H1 (cell line): ENCODE measurements around the gene CHCHD3. TPM values are rescaled to one million over a fixed set of nuclear protein-coding genes. Genes with fewer than 3 reads are reported as not detected.

Experiments used
- CTCF ChIA-PET: fragments of 300-600 bp; sonication (Branson Sonifier 250); formaldehyde crosslinking; loops from one replicate; lab custom pipeline; 2021; ENCODE audit not compliant: partially characterized antibody; lab: Charles Lee
- POLR2A ChIA-PET: fragments of 300-600 bp; sonication (Branson Sonifier 250); formaldehyde crosslinking; loops from one replicate; lab custom pipeline; 2021; ENCODE audit warnings: inconsistent platforms; ENCODE audit not compliant: partially characterized antibody; lab: Charles Lee
- DNase-seq, 2 experiments: peaks; one replicate each; pipeline versions ENCODE4 v3.0.0 to v3.0.0-alpha.2; 2010 to 2022; ENCODE audit warnings: low spot score in 2 of 2, low read depth in 1 of 2, mixed read lengths in 1 of 2
- FAIRE-seq: peaks from 2 replicates; lab custom pipeline; 2011; peaks lifted over from hg19 to GRCh38; lab: Jason Lieb, UNC
- H2AFZ ChIP-seq: 2 replicates; pipeline ENCODE4 v1.8.1; 2012; ENCODE audit warnings: low read length, inconsistent platforms
- H2AK5ac ChIP-seq: 2 replicates; pipeline ENCODE4 v1.6.1; 2013; ENCODE audit warnings: low read depth, low read length
- H2BK120ac ChIP-seq: replicated peaks from 2 replicates; pipeline ENCODE3; 2013; ENCODE audit warnings: low read depth, low read length, inconsistent platforms
- H2BK12ac ChIP-seq: 2 replicates; pipeline ENCODE4 v1.6.1; 2013; ENCODE audit warnings: low read depth, low read length
- H2BK15ac ChIP-seq: 2 replicates; pipeline ENCODE4 v1.6.1; 2013; ENCODE audit warnings: low read length
- H2BK20ac ChIP-seq: 2 replicates; pipeline ENCODE4 v1.6.1; 2013; ENCODE audit warnings: low read length
- H2BK5ac ChIP-seq: 2 replicates; pipeline ENCODE4 v1.6.1; 2013; ENCODE audit warnings: low read depth, low read length
- H3K14ac ChIP-seq: 2 replicates; pipeline ENCODE4 v1.6.1; 2013; ENCODE audit warnings: inconsistent platforms; ENCODE audit not compliant: insufficient read length
- H3K18ac ChIP-seq: 2 replicates; pipeline ENCODE4 v1.6.1; 2013; ENCODE audit warnings: low read length; ENCODE audit errors: extremely low read depth
- H3K23ac ChIP-seq: 2 replicates; pipeline ENCODE4 v1.6.1; 2013; ENCODE audit warnings: inconsistent platforms; ENCODE audit not compliant: insufficient read length
- H3K23me2 ChIP-seq: 2 replicates; pipeline ENCODE4 v1.6.1; 2013; ENCODE audit warnings: low read depth, low read length
- H3K27ac ChIP-seq: 2 replicates; pipeline ENCODE4 v1.6.1; 2011; ENCODE audit warnings: low read depth, low read length, inconsistent platforms
- H3K27me3 ChIP-seq, 4 experiments: replicated peaks in 1 of 4; 1 replicate in 1 of 4; 2 replicates in 3 of 4; pipeline versions ENCODE4 v1.6.1 to v1.8.1; 2011 to 2013; ENCODE audit warnings: low read length in 3 of 4, mild to moderate bottlenecking in 3 of 4, inconsistent platforms in 2 of 4, mixed read lengths in 2 of 4, moderate library complexity in 1 of 4; ENCODE audit not compliant: control insufficient read depth in 3 of 4, insufficient read depth in 3 of 4; ENCODE audit errors: extremely low read depth in 1 of 4
- H3K36me3 ChIP-seq, 4 experiments: 2 replicates each; pipeline versions ENCODE4 v1.6.1 to v1.8.1; 2011 to 2013; ENCODE audit warnings: mild to moderate bottlenecking in 4 of 4, low read length in 3 of 4, moderate library complexity in 2 of 4, control low read depth in 1 of 4, inconsistent platforms in 1 of 4; ENCODE audit not compliant: insufficient read depth in 4 of 4, control insufficient read depth in 2 of 4
- H3K4ac ChIP-seq: replicated peaks from 2 replicates; pipeline ENCODE3; 2013; ENCODE audit warnings: low read length, low read depth, mixed read lengths, inconsistent platforms; ENCODE audit not compliant: insufficient read length
- H3K4me1 ChIP-seq, 4 experiments: replicated peaks in 1 of 4; 1 replicate in 1 of 4; 2 replicates in 3 of 4; pipeline versions ENCODE4 v1.6.1 to v1.8.1; 2011 to 2013; ENCODE audit warnings: low read length in 3 of 4, inconsistent platforms in 2 of 4, mixed read lengths in 1 of 4; ENCODE audit not compliant: insufficient read depth in 4 of 4, control insufficient read depth in 3 of 4
- H3K4me2 ChIP-seq, 2 experiments: 2 replicates each; pipeline versions ENCODE4 v1.6.1 to v1.8.1; 2011 to 2013; ENCODE audit warnings: low read depth in 2 of 2, low read length in 2 of 2, control low read depth in 1 of 2, inconsistent platforms in 1 of 2, mild to moderate bottlenecking in 1 of 2; ENCODE audit not compliant: insufficient read depth in 1 of 2
- H3K4me3 ChIP-seq, 4 experiments: fragments of 200-600, 300-600 bp in 1 of 4; sonication (generic), shearing (Covaris generic), sonication (Bioruptor Twin) in 1 of 4; 2 replicates each; pipeline versions ENCODE4 v1.5.1 to v1.8.1; 2011 to 2016; ENCODE audit warnings: low read length in 4 of 4, low read depth in 3 of 4, control low read depth in 2 of 4, inconsistent platforms in 2 of 4, mild to moderate bottlenecking in 2 of 4, mixed read lengths in 1 of 4, moderate library complexity in 1 of 4; ENCODE audit not compliant: insufficient read depth in 2 of 4; ENCODE audit errors: extremely low read depth in 1 of 4
- H3K56ac ChIP-seq: replicated peaks from 2 replicates; pipeline ENCODE3; 2013; ENCODE audit warnings: low read depth, mild to moderate bottlenecking, mixed read lengths, low read length, inconsistent platforms; ENCODE audit not compliant: insufficient read length
- H3K79me1 ChIP-seq: 2 replicates; pipeline ENCODE4 v1.6.1; 2013; ENCODE audit warnings: low read depth, low read length, control low read depth
- H3K79me2 ChIP-seq, 2 experiments: 2 replicates each; pipeline versions ENCODE4 v1.6.1 to v1.8.1; 2012 to 2013; ENCODE audit warnings: low read length in 2 of 2, mild to moderate bottlenecking in 2 of 2, inconsistent platforms in 1 of 2; ENCODE audit not compliant: insufficient read depth in 2 of 2, control insufficient read depth in 1 of 2
- H3K9ac ChIP-seq, 4 experiments: replicated peaks in 1 of 4; 1 replicate in 1 of 4; 2 replicates in 3 of 4; pipeline versions ENCODE4 v1.6.1 to v1.8.1; 2011 to 2013; ENCODE audit warnings: low read depth in 3 of 4, low read length in 3 of 4, control low read depth in 2 of 4, mild to moderate bottlenecking in 2 of 4, moderate library complexity in 2 of 4, inconsistent platforms in 1 of 4; ENCODE audit errors: extremely low read depth in 1 of 4
- H3K9me3 ChIP-seq, 2 experiments: 2 replicates each; pipeline versions ENCODE4 v1.6.1 to v1.8.1; 2012 to 2013; ENCODE audit warnings: mild to moderate bottlenecking in 2 of 2, moderate library complexity in 2 of 2, control low read depth in 1 of 2, inconsistent platforms in 1 of 2, low read depth in 1 of 2, low read length in 1 of 2, mixed read lengths in 1 of 2; ENCODE audit not compliant: insufficient read depth in 2 of 2
- H4K20me1 ChIP-seq, 2 experiments: replicated peaks in 1 of 2; 2 replicates each; pipeline versions ENCODE3 to v1.8.1; 2011 to 2013; ENCODE audit warnings: inconsistent platforms in 2 of 2, low read length in 2 of 2, mild to moderate bottlenecking in 1 of 2; ENCODE audit not compliant: insufficient read depth in 2 of 2, control insufficient read depth in 1 of 2
- H4K5ac ChIP-seq: 2 replicates; pipeline ENCODE4 v1.6.1; 2013; ENCODE audit warnings: low read length, low read depth, mixed read lengths, inconsistent platforms; ENCODE audit not compliant: insufficient read length
- H4K8ac ChIP-seq: 2 replicates; pipeline ENCODE4 v1.8.0; 2013; ENCODE audit warnings: mild to moderate bottlenecking, moderate library complexity, low read length, inconsistent platforms; ENCODE audit not compliant: insufficient read depth; ENCODE audit errors: extremely low read depth
- H4K91ac ChIP-seq: replicated peaks from 2 replicates; pipeline ENCODE3; 2013; ENCODE audit warnings: low read length, mixed read lengths, inconsistent platforms; ENCODE audit not compliant: insufficient read length
- BACH1 ChIP-seq: IDR thresholded peaks from 2 replicates; pipeline ENCODE4 v1.6.1; 2012; ENCODE audit warnings: low read length, improper control_type of control experiment
- BRCA1 ChIP-seq: IDR thresholded peaks from 2 replicates; pipeline ENCODE4 v1.6.1; 2012; ENCODE audit warnings: low read depth, low read length, improper control_type of control experiment
- CBX5 ChIP-seq: fragments of 300-800, 300-1000 bp; sonication (generic); IDR thresholded peaks from 2 replicates; pipeline ENCODE4 v1.7.1; 2016; ENCODE audit warnings: antibody characterized with exemption, low read length, low read depth
- KDM5A ChIP-seq: fragments of 200-600 bp; IDR thresholded peaks from 2 replicates; pipeline ENCODE4 v1.7.1; 2012; ENCODE audit warnings: mild to moderate bottlenecking, low read length, inconsistent platforms, mixed read lengths
- RBBP5 ChIP-seq: IDR thresholded peaks from 2 replicates; pipeline ENCODE4 v1.7.1; 2012; ENCODE audit warnings: low read depth, mild to moderate bottlenecking, inconsistent platforms, low read length, moderate library complexity, borderline replicate concordance
- RFX5 ChIP-seq: IDR thresholded peaks from 2 replicates; pipeline ENCODE4 v1.6.1; 2011; ENCODE audit warnings: low read depth, low read length, improper control_type of control experiment, borderline replicate concordance
- TEAD4 ChIP-seq: IDR thresholded peaks from 2 replicates; pipeline ENCODE4 v1.6.1; 2012; ENCODE audit warnings: low read depth, low read length, inconsistent platforms, mixed read lengths
- WGBS, 2 experiments: shearing (Covaris generic) in 1 of 2; methylation state at CpG; one replicate each; pipeline versions ENCODE4 v1.1.6 to v1.1.7; 2013 to 2015; ENCODE audit warnings: low lambda C conversion rate in 2 of 2, mixed read lengths in 2 of 2, inconsistent platforms in 1 of 2, low coverage in 1 of 2, missing lambda C conversion rate in 1 of 2; ENCODE audit not compliant: insufficient replicate concordance in 2 of 2, insufficient coverage in 1 of 2, insufficient read length in 1 of 2; ENCODE audit errors: extremely low coverage in 1 of 2, missing lambda C conversion rate in 1 of 2; 5-methylcytosine and 5-hydroxymethylcytosine counted together
- polyA plus RNA-seq, 7 experiments: library from polyadenylated mRNA; depleted of rRNA in 3 of 7; stranded (reverse) in 5 of 7; unstranded in 2 of 7; fragments of >200 nt in 5 of 7; fragments of 200-250 nt in 2 of 7; gene quantifications; 1 replicate in 5 of 7; 2 replicates in 1 of 7; 4 replicates in 1 of 7; pipeline versions ENCODE4 v1.2.1 to v1.2.3, GENCODE V29; 2011 to 2013; ENCODE audit warnings: missing spikeins in 2 of 7, mixed read lengths in 2 of 7
- total RNA-seq: library from RNA; stranded (reverse); fragmentation: NEBNext Ultra II Directional; extraction: Animal tissue kit (Norgen Biotek cat#: 25700); gene quantifications from 2 replicates; pipeline ENCODE4 v1.2.1, GENCODE V29; 2021

Gene CHCHD3
- total and polyA plus RNA-seq, 2 of the 8 experiments (the other 6 are each of a cell fraction or from before 2014, with no cell fraction given) = 42.9 to 137 TPM

DNA sequence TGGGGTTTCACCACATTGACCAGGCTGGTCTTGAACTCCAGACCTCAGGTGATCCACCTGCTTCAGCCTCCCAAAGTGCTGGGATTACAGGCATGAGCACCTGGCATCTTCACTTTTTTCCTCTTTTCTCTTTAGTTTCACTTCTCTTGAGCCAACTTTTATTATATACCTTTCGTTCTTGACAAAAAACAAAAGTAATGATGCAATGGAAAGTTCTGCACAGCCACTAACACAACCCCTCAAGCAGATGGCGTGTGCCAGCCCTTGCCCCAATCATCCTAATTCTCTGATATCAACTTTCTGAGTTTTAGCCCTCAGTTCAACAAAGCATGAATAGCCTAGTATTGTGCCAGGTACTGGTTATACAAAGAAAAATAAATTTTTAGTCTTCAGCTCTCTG, 223.6 kb downstream of the CHCHD3 start:
- H3K4me2 ChIP-seq = no peak overlapping the region
- H2BK120ac ChIP-seq = no peak overlapping the region
- no peak overlapping the region for H3K9ac ChIP-seq
- H3K4me1 ChIP-seq = peaks cover 0 to 3% (median under 1%) of the 10 kb centered on the region in 4 experiments; a peak in 1 of 7 replicates
- H3K79me2 ChIP-seq = 0 out of 4 replicates have a peak, but pooled peaks cover 0 to 8% of the 10 kb centered on the region in 2 experiments
- no peaks in the 10 kb centered on the region for H4K20me1 ChIP-seq
- no peak overlapping the region for H3K18ac ChIP-seq
- no peak for TF ChIP-seq KDM5A
- TF ChIP-seq CBX5 = no peak
- no peak for TF ChIP-seq RBBP5
- no peak for TF ChIP-seq BRCA1
- TF ChIP-seq TEAD4 = no peak
- TF ChIP-seq BACH1 = no peak
- TF ChIP-seq RFX5 = no peak
- FAIRE-seq (no peak), DNase-seq (no peak)
- no peak overlapping the region for H3K56ac ChIP-seq
- no peak overlapping the region for H3K23ac ChIP-seq
- WGBS, 2 experiments = 92% methylated on average over 2 of the region's 2 CpGs; no CpG with 5 or more reads in 1 of the 2 experiments
- no peaks in the 10 kb centered on the region for H3K23me2 ChIP-seq
- H4K8ac ChIP-seq = no peak overlapping the region
- no peak overlapping the region for H2AK5ac ChIP-seq
- H3K36me3 ChIP-seq = no peaks in the 10 kb centered on the region
- H3K9me3 ChIP-seq = no peaks in the 10 kb centered on the region
- H2BK12ac ChIP-seq = no peak overlapping the region
- no peak overlapping the region for H2AFZ ChIP-seq
- H2BK5ac ChIP-seq = no peak overlapping the region
- no peak overlapping the region for H3K4me3 ChIP-seq
- H3K27me3 ChIP-seq = no peaks in the 10 kb centered on the region
- ChIA-PET CTCF (interaction anchor here (1.1 to 1.7 kb wide), 5 partner anchors 10 to 278 kb away, joined by 3 to 6 read pairs (median 3); no protein-coding TSS in a partner anchor), POLR2A (interaction anchor here (0.7 kb wide), 1 partner anchor 146 kb away, joined by 4 read pairs; no protein-coding TSS in a partner anchor)
- no peak overlapping the region for H2BK20ac ChIP-seq
- H2BK15ac ChIP-seq = no peak overlapping the region
- no peak overlapping the region for H3K4ac ChIP-seq
- H4K91ac ChIP-seq = no peak overlapping the region
- no peak overlapping the region for H3K27ac ChIP-seq
- no peak overlapping the region for H4K5ac ChIP-seq
- H3K79me1 ChIP-seq = no peaks in the 10 kb centered on the region; the same call in 1 of the 2 replicates
- H3K14ac ChIP-seq = no peak overlapping the region
